Right lobe of liver (tissue), 4 donors: Measurements from ENCODE around the gene ARL6IP5.

Source experiments
- POLR2A ChIP-seq: fragments of 450-650 bp; IDR thresholded peaks from one replicate; pipeline ENCODE4 v1.6.1; 2017; ENCODE audit warnings: antibody characterized with exemption, mild to moderate bottlenecking
- TF ChIP-seq, protein P1 (sequence below), 4 donors: fragments of 200-600 bp in 3 of 4; fragments of 450-650 bp in 1 of 4; IDR thresholded peaks; one replicate each; pipeline versions ENCODE4 v1.5.1 to v1.8.0; 2016 to 2022; ENCODE audit warnings: antibody characterized with exemption in 4 of 4, mild to moderate bottlenecking in 2 of 4
- donor health status: DM: no; HTN: no; CAD: no.
- donor health status: DM: no; HTN: no; CAD: no.
- donor health status: DM: no; HTN: yes; CAD: no.

DNA sequence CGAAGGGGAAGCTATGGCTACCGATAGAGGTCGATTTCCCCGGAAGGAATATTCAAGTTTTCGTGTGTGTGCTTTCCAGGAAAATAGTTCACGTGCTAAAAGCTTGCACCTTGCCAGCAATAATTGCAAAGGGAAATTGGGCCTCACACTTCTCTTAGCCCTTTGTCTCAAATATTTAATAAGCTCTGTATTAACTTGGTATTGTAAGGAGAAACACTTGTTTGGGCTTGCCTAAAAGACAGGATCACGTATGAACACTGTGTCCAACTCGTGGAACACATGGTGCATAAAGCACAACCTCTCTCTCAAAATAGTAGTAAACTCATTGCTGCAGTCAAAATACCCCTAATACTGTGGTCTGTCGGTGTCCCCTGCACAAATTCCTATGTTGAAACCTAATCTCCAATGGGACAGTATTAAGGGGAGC, 32.3 kb upstream of the ARL6IP5 start:
- TF ChIP-seq, protein P1, sequence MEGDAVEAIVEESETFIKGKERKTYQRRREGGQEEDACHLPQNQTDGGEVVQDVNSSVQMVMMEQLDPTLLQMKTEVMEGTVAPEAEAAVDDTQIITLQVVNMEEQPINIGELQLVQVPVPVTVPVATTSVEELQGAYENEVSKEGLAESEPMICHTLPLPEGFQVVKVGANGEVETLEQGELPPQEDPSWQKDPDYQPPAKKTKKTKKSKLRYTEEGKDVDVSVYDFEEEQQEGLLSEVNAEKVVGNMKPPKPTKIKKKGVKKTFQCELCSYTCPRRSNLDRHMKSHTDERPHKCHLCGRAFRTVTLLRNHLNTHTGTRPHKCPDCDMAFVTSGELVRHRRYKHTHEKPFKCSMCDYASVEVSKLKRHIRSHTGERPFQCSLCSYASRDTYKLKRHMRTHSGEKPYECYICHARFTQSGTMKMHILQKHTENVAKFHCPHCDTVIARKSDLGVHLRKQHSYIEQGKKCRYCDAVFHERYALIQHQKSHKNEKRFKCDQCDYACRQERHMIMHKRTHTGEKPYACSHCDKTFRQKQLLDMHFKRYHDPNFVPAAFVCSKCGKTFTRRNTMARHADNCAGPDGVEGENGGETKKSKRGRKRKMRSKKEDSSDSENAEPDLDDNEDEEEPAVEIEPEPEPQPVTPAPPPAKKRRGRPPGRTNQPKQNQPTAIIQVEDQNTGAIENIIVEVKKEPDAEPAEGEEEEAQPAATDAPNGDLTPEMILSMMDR (IDR thresholded peaks at IDR 0.05), result no peak
- TF ChIP-seq POLR2A, result no peak
